GM18951 (cell line): ENCODE data around the gene TRAFD1.
A peak's percentile ranks its signal among the peaks of the same experiment; 100 is the strongest.
"Not testable (repeated sequence)": the region's sequence is repeated elsewhere in the genome, so short reads cannot be mapped to it uniquely, and the experiment has no call there.

Source experiments
- POLR2A ChIP-seq: IDR thresholded peaks from 4 replicates; pipeline ENCODE4 v1.6.1; 2011; ENCODE audit warnings: mild to moderate bottlenecking; ENCODE audit not compliant: insufficient read length, insufficient read depth; ENCODE audit errors: extremely low read depth
- in situ Hi-C: fragments of 300-500 bp; cut with MboI; formaldehyde crosslinking; loops from one replicate; pipeline ENCODE4 v1.12.0; 2022; ENCODE audit warnings: low sequenced_read_pairs, mixed read lengths, inconsistent platforms; ENCODE audit not compliant: unreplicated experiment

Gene TRAFD1

GRCh38 chr12:112125250-112125999 lies at the start of gene TRAFD1:
Gene TRAFD1 (plus strand): TSS chr12:112125560. CDS start chr12:112130523, 4,963 bp downstream.
- in situ Hi-C loops: no loop called here
- TF ChIP-seq POLR2A: peak; percentile 99

- in situ Hi-C loops: no loop called here
- TF ChIP-seq POLR2A: no peak
Observed at GRCh38 chr12:112087055-112087850, 38.1 kb upstream of the TRAFD1 start.

- TF ChIP-seq POLR2A: no peak
- in situ Hi-C loops: no loop called here
Observed at GRCh38 chr12:112087851-112088250, 37.5 kb upstream of the TRAFD1 start.

GRCh38 chr12:112091563-112091962 lies 33.8 kb upstream of the TRAFD1 start:
- in situ Hi-C loops: no loop called here
- no peak for TF ChIP-seq POLR2A

GRCh38 chr12:112096070-112096469 lies 29.3 kb upstream of the TRAFD1 start:
- in situ Hi-C loops: no loop called here
- TF ChIP-seq POLR2A: no peak

GRCh38 chr12:112096667-112097066 lies 28.7 kb upstream of the TRAFD1 start:
- in situ Hi-C loops: no loop called here
- no peak for TF ChIP-seq POLR2A

GRCh38 chr12:112097641-112098040 lies 27.7 kb upstream of the TRAFD1 start:
- no peak for TF ChIP-seq POLR2A
- in situ Hi-C loops: no loop called here

- in situ Hi-C loops: not testable (repeated sequence)
Observed at GRCh38 chr12:112100500-112100899, 24.9 kb upstream of the TRAFD1 start.

- in situ Hi-C loops: no loop called here
- no peak for TF ChIP-seq POLR2A
Observed at GRCh38 chr12:112102127-112102526, 23.2 kb upstream of the TRAFD1 start.

GRCh38 chr12:112102746-112103145 lies 22.6 kb upstream of the TRAFD1 start:
- in situ Hi-C loops: not testable (repeated sequence)

- in situ Hi-C loops: no loop called here
- no peak for TF ChIP-seq POLR2A
Observed at GRCh38 chr12:112103758-112104503, 21.4 kb upstream of the TRAFD1 start.

- TF ChIP-seq POLR2A: no peak
- in situ Hi-C loops: no loop called here
Observed at GRCh38 chr12:112105891-112106290, 19.5 kb upstream of the TRAFD1 start.
